GM10266 (cell line): ENCODE measurements around the gene NPIPA7.
"Not testable (repeated sequence)": the region's sequence is repeated elsewhere in the genome, so short reads cannot be mapped to it uniquely, and the experiment has no call there.

ENCODE experiments used
- DNase-seq: peaks from one replicate; pipeline ENCODE4 v3.0.0; 2012; ENCODE audit errors: extremely low spot score

The NPIPA7 gene

DNA sequence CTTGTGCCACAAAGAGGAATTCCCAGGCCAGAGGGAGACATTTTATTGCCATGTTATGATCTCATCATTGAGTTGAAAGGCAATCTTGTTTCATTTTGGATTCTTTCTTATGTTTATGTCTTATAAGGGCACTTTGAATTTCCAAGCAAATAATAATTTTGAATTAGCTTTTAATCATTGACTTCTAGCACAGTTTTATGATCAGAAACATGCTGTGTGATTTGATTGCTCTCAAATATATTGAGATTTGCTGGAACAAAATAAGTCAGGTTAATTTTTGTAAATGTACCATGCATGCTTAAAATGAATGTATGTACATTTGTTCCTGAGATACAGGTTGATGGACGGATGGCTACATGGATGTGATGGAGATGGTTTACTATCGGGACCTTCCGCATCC, at the start of gene NPIPA7:
Gene NPIPA7 (plus strand): TSS at position 301 of the 400 bp plus-strand sequence. CDS start 105 bp downstream, outside the sequence.
- not testable (repeated sequence) for DNase-seq

DNA sequence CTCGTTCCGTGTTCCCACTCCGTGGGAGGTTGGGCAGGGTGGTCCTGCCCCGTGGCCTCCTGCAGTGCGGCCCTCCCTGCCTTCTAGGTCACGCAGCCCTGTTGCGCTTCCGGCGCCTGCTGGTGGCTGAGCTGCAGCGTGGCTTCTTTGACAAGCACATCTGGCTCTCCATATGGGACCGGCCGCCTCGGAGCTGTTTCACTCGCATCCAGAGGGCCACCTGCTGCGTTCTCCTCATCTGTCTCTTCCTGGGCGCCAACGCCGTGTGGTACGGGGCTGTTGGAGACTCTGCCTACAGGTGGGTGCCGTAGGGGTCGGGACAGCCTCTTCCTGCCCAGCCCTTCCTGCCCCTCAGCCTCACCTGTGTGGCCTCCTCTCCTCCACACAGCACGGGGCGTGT, 47.5 kb upstream of the NPIPA7 start:
- not testable (repeated sequence) for DNase-seq

DNA sequence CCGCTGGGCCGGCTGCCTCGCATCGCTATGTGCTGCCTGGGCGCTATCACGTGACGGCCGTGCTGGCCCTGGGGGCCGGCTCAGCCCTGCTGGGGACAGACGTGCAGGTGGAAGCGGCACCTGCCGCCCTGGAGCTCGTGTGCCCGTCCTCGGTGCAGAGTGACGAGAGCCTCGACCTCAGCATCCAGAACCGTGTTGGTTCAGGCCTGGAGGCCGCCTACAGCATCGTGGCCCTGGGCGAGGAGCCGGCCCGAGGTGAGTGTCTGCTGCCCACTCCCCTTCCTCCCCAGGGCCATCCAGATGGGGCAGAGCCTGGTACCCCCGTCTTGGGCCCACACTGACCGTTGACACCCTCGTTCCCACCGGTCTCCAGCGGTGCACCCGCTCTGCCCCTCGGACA, 21.4 kb upstream of the NPIPA7 start:
- DNase-seq = not testable (repeated sequence)

DNA sequence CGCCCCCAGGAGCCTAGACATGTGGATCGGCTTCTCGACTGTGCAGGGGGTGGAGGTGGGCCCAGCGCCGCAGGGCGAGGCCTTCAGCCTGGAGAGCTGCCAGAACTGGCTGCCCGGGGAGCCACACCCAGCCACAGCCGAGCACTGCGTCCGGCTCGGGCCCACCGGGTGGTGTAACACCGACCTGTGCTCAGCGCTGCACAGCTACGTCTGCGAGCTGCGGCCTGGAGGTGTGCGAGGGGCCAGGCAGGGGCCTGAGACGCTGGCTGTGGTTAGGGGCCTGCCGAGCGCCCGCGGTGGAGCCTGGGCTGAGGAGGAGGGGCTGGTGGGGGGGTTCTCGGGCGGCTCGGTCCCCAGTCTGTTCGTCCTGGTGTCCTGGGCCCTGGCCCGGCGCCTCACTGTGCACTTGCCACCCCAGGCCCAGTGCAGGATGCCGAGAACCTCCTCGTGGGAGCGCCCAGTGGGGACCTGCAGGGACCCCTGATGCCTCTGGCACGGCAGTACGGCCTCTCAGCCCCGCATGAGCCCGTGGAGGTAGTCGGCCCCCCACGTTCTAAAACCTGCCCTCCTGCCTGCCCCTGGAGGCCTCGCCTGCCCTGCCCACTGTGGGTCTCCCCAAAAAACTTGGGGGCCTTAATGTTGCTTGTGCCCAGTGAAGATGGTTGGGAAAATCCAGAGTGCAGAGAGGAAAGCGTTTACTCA, 20.2 kb upstream of the NPIPA7 start:
- DNase-seq = not testable (repeated sequence)

DNA sequence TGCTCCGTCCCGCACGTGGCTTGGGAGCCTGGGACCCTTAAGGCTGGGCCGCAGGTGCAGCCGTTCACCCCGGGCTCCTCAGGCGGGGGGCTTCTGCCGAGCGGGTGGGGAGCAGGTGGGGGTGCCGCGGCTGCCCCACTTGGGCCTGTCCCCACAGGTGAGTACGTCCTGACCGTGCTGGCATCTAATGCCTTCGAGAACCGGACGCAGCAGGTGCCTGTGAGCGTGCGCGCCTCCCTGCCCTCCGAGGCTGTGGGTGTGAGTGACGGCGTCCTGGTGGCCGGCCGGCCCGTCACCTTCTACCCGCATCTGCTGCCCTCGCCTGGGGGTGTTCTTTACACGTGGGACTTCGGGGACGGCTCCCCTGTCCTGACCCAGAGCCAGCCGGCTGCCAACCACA, 15.3 kb upstream of the NPIPA7 start:
- not testable (repeated sequence) for DNase-seq

DNA sequence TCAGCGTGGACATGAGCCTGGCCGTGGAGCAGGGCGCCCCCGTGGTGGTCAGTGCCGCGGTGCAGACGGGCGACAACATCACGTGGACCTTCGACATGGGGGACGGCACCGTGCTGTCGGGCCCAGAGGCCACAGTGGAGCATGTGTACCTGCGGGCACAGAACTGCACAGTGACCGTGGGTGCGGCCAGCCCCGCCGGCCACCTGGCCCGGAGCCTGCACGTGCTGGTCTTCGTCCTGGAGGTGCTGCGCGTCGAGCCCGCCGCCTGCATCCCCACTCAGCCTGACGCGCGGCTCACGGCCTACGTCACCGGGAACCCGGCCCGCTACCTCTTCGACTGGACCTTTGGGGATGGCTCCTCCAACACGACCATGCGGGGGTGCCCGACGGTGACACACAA, 14.8 kb upstream of the NPIPA7 start:
- DNase-seq = not testable (repeated sequence)

DNA sequence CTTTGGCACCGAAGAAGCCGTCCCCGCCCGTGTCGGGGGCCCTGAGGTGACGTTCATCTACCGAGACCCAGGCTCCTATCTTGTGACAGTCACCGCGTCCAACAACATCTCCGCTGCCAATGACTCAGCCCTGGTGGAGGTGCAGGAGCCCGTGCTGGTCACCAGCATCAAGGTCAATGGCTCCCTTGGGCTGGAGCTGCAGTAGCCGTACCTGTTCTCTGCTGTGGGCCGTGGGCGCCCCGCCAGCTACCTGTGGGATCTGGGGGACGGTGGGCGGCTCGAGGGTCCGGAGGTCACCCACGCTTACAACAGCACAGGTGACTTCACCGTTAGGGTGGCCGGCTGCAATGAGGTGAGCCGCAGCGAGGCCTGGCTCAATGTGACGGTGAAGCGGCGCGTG, 14.2 kb upstream of the NPIPA7 start:
- DNase-seq = not testable (repeated sequence)

DNA sequence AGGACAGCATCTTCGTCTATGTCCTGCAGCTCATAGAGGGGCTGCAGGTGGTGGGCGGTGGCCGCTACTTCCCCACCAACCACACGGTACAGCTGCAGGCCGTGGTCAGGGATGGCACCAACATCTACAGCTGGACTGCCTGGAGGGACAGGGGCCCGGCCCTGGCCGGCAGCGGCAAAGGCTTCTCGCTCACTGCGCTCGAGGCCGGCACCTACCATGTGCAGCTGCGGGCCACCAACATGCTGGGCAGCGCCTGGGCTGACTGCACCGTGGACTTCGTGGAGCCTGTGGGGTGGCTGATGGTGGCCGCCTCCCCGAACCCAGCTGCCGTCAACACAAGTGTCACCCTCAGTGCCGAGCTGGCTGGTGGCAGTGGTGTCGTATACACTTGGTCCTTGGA, 13.6 kb upstream of the NPIPA7 start:
- DNase-seq = not testable (repeated sequence)

DNA sequence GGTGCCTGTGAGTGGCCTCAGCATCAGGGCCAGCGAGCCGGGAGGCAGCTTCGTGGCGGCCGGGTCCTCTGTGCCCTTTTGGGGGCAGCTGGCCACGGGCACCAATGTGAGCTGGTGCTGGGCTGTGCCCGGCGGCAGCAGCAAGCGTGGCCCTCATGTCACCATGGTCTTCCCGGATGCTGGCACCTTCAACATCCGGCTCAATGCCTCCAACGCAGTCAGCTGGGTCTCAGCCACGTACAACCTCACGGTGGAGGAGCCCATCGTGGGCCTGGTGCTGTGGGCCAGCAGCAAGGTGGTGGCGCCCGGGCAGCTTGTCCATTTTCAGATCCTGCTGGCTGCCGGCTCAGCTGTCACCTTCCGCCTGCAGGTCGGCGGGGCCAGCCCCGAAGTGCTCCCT, 13.1 kb upstream of the NPIPA7 start:
- not testable (repeated sequence) for DNase-seq

DNA sequence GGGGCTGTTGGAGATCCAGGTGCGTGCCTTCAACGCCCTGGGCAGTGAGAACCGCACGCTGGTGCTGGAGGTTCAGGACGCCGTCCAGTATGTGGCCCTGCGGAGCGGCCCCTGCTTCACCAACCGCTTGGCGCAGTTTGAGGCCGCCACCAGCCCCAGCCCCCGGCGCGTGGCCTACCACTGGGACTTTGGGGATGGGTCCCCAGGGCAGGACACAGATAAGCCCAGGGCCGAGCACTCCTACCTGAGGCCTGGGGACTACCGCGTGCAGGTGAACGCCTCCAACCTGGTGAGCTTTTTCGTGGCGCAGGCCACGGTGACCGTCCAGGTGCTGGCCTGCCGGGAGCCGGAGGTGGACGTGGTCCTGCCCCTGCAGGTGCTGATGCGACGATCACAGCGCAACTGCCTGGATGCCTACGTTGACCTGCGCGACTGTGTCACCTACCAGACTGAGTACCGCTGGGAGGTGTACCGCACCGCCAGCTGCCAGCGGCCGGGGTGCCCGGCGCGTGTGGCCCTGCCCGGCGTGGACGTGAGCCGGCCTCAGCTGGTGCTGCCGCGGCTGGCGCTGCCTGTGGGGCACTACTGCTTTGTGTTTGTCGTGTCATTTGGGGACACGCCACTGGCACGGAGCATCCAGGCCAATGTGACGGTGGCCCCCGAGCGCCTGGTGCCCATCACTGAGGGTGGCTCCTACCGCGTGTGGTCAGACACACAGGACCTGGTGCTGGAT, 12.2 kb upstream of the NPIPA7 start:
- DNase-seq = not testable (repeated sequence)

DNA sequence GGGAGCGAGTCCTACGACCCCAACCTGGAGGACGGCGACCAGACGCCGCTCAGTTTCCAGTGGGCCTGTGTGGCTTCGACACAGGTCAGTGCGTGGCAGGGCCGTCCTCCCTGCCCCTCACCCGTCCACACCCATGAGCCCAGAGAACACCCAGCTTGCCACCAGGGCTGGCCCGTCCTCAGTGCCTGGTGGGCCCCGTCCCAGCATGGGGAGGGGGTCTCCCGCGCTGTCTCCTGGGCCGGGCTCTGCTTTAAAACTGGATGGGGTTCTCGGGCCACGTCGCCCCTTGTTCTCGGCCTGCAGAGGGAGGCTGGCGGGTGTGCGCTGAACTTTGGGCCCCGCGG, 11.7 kb upstream of the NPIPA7 start:
- DNase-seq = not testable (repeated sequence)

DNA sequence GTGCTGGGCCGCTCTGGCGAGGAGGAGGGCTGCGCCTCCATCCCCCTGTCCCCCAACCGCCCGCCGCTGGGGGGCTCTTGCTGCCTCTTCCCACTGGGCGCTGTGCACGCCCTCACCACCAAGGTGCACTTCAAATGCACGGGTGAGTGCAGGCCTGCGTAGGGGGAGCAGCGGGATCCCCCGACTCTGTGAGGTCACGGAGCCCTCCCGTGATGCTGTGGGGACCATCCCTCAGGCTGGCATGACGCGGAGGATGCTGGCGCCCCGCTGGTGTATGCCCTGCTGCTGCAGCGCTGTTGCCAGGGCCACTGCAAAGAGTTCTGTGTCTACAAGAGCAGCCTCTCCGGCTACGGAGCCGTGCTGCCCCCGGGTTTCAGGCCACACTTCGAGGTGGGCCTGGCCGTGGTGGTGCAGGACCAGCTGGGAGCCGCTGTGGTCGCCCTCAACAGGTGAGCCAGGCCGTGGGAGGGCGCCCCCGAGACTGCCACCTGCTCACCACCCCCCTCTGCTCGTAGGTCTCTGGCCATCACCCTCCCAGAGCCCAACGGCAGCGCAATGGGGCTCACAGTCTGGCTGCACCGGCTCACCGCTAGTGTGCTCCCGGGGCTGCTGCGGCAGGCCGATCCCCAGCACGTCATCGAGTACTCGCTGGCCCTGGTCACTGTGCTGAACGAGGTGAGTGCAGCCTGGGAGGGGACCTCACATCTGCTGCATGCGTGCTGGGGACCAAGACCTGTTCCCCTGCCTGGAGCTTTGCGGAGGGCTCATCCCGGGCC, 9.7 kb upstream of the NPIPA7 start:
- not testable (repeated sequence) for DNase-seq

DNA sequence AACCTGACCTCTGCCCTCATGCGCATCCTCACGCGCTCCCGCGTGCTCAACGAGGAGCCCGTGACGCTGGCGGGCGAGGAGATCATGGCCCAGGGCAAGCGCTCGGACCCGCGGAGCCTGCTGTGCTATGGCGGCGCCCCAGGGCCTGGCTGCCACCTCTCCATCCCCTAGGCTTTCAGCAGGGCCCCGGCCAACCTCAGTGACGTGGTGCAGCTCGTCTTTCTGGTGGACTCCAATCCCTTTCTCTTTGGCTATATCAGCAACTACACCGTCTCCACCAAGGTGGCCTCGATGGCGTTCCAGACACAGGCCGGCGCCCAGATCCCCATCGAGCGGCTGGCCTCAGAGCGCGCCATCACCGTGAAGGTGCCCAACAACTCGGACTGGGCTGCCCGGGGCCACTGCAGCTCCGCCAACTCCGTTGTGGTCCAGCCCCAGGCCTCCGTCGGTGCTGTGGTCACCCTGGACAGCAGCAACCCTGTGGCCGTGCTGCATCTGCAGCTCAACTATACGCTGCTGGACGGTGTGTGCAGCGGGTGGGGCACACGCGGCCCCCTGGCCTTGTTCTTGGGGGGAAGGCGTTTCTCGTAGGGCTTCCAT, 7.7 kb upstream of the NPIPA7 start:
- not testable (repeated sequence) for DNase-seq

DNA sequence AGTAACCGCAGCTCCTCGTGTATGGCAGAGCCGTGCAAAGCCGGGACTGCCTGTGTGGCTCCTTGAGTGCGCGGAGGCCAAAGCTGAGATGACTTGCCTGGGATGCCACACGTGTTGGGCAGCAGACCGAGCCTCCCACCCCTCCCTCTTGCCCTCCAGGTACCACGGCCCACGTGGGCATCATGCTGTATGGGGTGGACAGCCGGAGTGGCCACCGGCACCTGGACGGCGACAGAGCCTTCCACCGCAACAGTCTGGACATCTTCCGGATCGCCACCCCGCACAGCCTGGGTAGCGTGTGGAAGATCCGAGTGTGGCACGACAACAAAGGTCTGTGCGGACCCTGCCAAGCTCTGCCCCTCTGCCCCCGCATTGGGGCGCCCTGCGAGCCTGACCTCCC, 4.7 kb upstream of the NPIPA7 start:
- not testable (repeated sequence) for DNase-seq

DNA sequence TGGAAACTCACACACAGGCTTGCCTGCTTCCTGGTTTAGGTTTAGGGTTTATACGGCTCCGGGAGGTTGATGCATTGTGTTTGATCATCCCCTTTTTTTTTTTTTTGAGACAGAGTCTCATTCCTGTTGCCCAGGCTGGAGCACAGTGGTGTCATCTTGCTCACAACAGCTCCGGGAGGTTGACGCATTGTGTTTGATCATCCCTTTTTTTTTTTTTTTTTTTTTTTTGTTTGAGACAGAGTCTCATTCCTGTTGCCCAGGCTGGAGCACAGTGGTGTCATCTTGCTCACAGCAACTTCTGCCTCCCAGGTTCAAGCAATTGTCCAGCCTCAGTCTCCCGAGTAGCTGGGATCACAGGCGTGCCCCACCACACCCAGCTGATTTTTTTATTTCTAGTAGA, 20.7 kb downstream of the NPIPA7 start:
- DNase-seq = not testable (repeated sequence)

DNA sequence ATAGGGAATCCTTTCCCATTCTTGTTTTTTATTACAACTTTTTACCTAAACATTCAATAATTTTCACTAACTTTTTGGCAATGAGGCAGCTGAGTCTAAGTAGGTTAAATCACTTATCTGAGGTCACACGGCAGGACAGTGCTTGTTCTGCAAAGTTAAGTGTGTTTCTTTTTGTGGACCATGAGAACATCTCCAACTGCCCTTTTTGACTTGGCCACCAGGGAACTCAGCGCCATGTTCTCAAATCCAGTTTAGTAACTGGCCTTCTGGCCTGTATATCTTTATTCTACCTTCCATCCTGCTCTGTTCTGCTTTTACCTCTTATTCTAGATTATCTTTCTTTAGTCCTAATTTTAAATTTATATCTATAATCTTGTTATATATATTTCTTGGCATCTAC, 23.4 kb downstream of the NPIPA7 start:
- not testable (repeated sequence) for DNase-seq

DNA sequence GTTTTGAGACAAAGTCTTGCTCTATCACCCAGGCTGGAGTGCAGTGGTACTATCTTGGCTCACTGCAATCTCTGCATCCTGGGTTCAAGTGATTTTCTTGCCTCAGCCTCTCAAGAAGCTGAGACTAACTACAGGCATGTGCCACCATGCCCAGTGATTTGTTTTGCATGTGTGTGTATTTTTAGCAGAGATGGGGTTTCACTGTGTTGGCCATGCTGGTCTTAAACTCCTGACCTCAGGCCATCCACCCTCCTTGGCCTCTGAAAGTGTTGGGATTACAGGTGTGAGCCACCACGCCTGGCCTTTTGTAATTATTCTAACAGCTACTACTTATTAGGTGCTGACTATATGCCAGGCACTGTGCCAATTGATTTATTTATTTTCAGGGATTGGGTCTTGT, 25.3 kb downstream of the NPIPA7 start:
- DNase-seq = not testable (repeated sequence)

DNA sequence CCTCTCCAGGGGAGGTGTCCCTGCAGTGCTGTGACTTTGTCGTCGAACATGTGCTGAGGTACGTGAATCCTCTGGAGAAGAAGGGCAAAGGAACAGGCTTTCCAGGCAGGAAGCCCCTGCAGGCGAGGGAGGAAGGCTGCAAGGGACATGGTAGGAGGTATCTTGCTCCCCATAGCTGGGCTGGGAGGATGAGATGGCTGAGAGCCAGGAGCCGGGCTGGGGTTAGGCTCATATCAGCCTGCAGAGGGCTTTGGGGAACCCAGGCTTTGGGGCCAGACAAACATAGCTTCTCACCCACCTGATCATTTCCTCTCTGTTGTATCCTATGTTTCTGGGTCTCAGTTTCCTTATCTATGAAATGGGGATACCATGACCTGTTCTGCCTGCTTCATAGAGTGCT, 26.5 kb downstream of the NPIPA7 start:
- not testable (repeated sequence) for DNase-seq

DNA sequence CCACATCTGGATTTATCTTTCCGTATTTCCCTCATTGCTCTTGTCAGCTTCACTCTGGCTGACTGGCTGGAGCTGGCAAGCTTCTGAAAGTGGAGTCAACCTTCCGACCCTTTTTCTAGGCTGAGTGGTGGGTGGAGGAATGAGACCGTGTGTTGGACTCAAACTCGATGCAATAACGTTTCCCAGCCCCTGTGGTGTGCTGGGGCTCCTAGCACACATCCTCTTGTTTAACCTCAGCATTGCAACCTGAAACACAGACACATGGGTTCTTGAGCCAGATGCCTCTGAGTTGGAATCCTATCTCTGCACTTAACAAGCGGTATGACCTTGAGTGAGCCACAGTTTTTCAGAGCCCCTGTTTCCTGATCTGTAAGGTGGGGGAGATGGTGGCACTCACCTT, 29.5 kb downstream of the NPIPA7 start:
- DNase-seq = not testable (repeated sequence)

DNA sequence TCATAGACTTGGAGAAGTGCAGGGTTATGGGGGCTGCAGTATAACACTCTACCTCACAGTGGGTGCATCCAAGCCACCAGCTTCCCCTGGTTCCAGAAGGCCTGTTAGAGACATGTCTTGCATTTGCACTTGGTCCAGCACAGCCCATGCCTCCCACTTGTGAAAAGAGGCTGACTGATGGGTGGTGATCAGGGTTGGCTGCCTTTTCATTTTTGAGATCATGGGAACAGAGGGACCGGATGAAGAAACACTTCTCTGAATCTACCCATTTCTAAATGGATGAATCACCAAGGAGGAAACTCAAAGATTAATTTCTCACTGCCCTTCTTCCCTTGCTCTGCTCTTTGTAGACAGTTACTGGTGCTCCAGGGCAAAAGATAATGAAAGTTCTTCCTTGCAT, 34.8 kb downstream of the NPIPA7 start:
- not testable (repeated sequence) for DNase-seq

DNA sequence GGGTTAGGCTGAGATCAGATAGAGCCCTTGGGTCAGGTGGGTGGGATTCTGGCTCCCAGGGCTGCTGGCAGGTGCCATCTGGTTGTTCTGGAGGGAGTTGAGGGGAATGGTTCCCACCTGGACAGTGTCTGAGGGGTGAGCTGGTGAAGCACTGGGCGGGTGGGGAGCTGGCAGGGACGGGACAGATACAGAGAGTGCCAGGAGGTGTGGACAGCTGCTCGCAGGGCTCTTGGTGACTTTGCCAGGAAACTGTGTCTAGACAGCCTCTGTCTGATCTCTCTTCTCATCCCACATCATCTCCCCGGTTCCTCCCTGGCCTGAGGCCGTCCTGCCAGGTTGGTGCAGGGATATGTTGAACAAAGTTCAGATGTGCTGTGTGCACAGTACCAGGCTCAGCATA, 38.1 kb downstream of the NPIPA7 start:
- not testable (repeated sequence) for DNase-seq
